ENCODE data around the gene COMMD9. TPM values are rescaled to one million over a fixed set of nuclear protein-coding genes. Genes with fewer than 3 reads are reported as not detected.

COMMD9 gene
- total RNA-seq: 51.7 and 58.9 TPM in 2 replicates

GRCh38 chr11:36289226-36289852 lies at the start of gene COMMD9:
Gene COMMD9, minus strand, starts transcription at chr11:36289424. Its CDS starts 12 bp downstream, at chr11:36289412.

DNA sequence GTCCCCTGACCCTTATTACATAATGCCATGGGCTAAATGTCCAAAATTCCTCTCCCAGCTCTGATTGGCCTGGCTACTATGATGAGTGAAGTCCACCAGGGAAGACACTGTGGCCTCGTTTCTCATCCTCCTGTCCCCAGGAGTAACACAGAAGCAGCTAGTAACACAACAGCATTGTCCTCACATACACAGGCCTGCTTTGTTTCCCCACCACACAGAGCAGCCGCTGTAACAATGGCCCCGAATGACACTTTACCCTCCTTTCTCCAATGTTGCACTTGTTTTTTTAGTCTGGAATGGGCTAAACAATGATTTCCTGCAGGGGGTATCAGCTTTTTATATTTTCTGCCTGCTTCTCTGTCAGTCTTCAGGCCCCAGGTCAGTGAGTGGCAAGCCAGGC lies 6.7 kb upstream of the COMMD9 start, which contains the start of gene PRR5L:
Gene PRR5L (plus strand): TSS at position 363 of the 400 bp plus-strand sequence. CDS start 104,834 bp downstream, outside the sequence.

Other genes starting within 250 kb of the COMMD9 start
- 9.8 and 25.5 TPM in 2 replicates for gene PRR5L, start 6.9 kb upstream of the COMMD9 start, total RNA-seq
- gene TRAF6, start 220.8 kb upstream of the COMMD9 start, total RNA-seq: 16.2 and 16.6 TPM in 2 replicates